ENCODE results near the gene SERPINB2. TPM values are rescaled to one million over a fixed set of nuclear protein-coding genes. Genes with fewer than 3 reads are reported as not detected.

SERPINB2 gene
- total RNA-seq, 1 experiment from 2014 or later = 0.82 TPM

- H3K4me1 Mint-ChIP-seq (ENCODE audit: insufficient read depth, unreplicated experiment) = peaks cover 5% of the 10 kb centered on the region
- DNase-seq (ENCODE audit: unreplicated experiment) = no peak
- intact Hi-C loops (cut with micrococcal nuclease) = no loop called here
- no peak overlapping the region for H3K27ac Mint-ChIP-seq (ENCODE audit: low read depth, unreplicated experiment)
- no peaks in the 10 kb centered on the region for H3K36me3 Mint-ChIP-seq (ENCODE audit: insufficient read depth, unreplicated experiment)
- BruUV-seq (replicated peaks) = no TSS peak
- POLR2A ChIA-PET = no interaction called here
- no peaks in the 10 kb centered on the region for H3K27me3 Mint-ChIP-seq (ENCODE audit: insufficient read depth, unreplicated experiment)
- CTCF ChIA-PET = no interaction called here
- peaks cover 16% of the 10 kb centered on the region for H3K9me3 Mint-ChIP-seq (ENCODE audit: unreplicated experiment)
- H3K4me3 Mint-ChIP-seq (ENCODE audit: unreplicated experiment) = no peak overlapping the region
- no peak for TF ChIP-seq CTCF (IDR thresholded peaks at IDR 0.05; ENCODE audit: unreplicated experiment)
Measured at GRCh38 chr18:63947051-63947790, 59.7 kb downstream of the SERPINB2 start.

- H3K9me3 Mint-ChIP-seq (ENCODE audit: unreplicated experiment) = peaks cover 2% of the 10 kb centered on the region
- DNase-seq (ENCODE audit: unreplicated experiment) = no peak
- no TSS peak for BruUV-seq (replicated peaks)
- TF ChIP-seq CTCF (IDR thresholded peaks at IDR 0.05; ENCODE audit: unreplicated experiment) = no peak
- peaks cover 5% of the 10 kb centered on the region for H3K4me1 Mint-ChIP-seq (ENCODE audit: insufficient read depth, unreplicated experiment)
- CTCF ChIA-PET = interaction anchor here (0.6 kb wide), 1 partner anchor 1075 kb away, joined by 3 read pairs; no protein-coding TSS in a partner anchor
- POLR2A ChIA-PET = no interaction called here
- intact Hi-C loops (cut with micrococcal nuclease) = no loop called here
- H3K27ac Mint-ChIP-seq (ENCODE audit: low read depth, unreplicated experiment) = no peak within 1 kb of the TSS
- H3K36me3 Mint-ChIP-seq (ENCODE audit: insufficient read depth, unreplicated experiment) = no peaks in the 10 kb centered on the region
- no peaks in the 10 kb centered on the region for H3K27me3 Mint-ChIP-seq (ENCODE audit: insufficient read depth, unreplicated experiment)
- no peak within 1 kb of the TSS for H3K4me3 Mint-ChIP-seq (ENCODE audit: unreplicated experiment)
Measured at GRCh38 chr18:63949068-63949737, 61.7 kb downstream of the SERPINB2 start, which contains the start of gene HMSD. TSS of gene HMSD (plus strand) at chr18:63949301. CDS start at chr18:63953456, 4,155 bp downstream.

- H3K4me3 Mint-ChIP-seq (ENCODE audit: unreplicated experiment) = no peak overlapping the region
- H3K27me3 Mint-ChIP-seq (ENCODE audit: insufficient read depth, unreplicated experiment) = no peaks in the 10 kb centered on the region
- ChIA-PET CTCF (no interaction called here), POLR2A (interaction anchor here (0.6 to 0.8 kb wide), 2 partner anchors 9 to 26 kb away, joined by 3 read pairs; no protein-coding TSS in a partner anchor)
- BruUV-seq (replicated peaks) = no TSS peak
- no peaks in the 10 kb centered on the region for H3K36me3 Mint-ChIP-seq (ENCODE audit: insufficient read depth, unreplicated experiment)
- intact Hi-C loops (cut with micrococcal nuclease) = no loop called here
- H3K9me3 Mint-ChIP-seq (ENCODE audit: unreplicated experiment) = no peaks in the 10 kb centered on the region
- peak; percentile 15 for TF ChIP-seq CTCF (IDR thresholded peaks at IDR 0.05; ENCODE audit: unreplicated experiment)
- H3K27ac Mint-ChIP-seq (ENCODE audit: low read depth, unreplicated experiment) = no peak overlapping the region
- peaks cover 5% of the 10 kb centered on the region for H3K4me1 Mint-ChIP-seq (ENCODE audit: insufficient read depth, unreplicated experiment)
- peak; percentile 27 for DNase-seq (ENCODE audit: unreplicated experiment)
Measured at GRCh38 chr18:63951302-63951705, 63.8 kb downstream of the SERPINB2 start.

Other genes with a start within 250 kb of the SERPINB2 start
- not detected in 2 replicates for gene SERPINB4, start 243.4 kb upstream of the SERPINB2 start, total RNA-seq (2022)
- 0.28 TPM in 1 of 2 replicates, not detected in the other for gene SERPINB3, start 225.8 kb upstream of the SERPINB2 start, total RNA-seq (2022)
- gene SERPINB11, start 184.7 kb upstream of the SERPINB2 start, total RNA-seq (2022) = not detected in 2 replicates
- 2.6 and 3.0 TPM in 2 replicates for gene SERPINB7, start 112.3 kb upstream of the SERPINB2 start, total RNA-seq (2022)
- not detected in 2 replicates for gene SERPINB10, start 20.3 kb downstream of the SERPINB2 start, total RNA-seq (2022)
- gene HMSD, start 61.6 kb downstream of the SERPINB2 start, total RNA-seq (2022) = not detected in 2 replicates
- gene SERPINB8, start 82.4 kb downstream of the SERPINB2 start, total RNA-seq (2022) = 54.1 and 58.0 TPM in 2 replicates

All from MCF 10A (cell line).